ENCODE results near the gene ARHGAP30.

The ARHGAP30 gene

GRCh38 chr1:161080441-161081405 is 11.0 kb upstream of the ARHGAP30 start:
- Histone ChIP-seq H3K9me3 (no peaks in the 10 kb centered on the region), H3K4me1 (peaks cover 0 to 16% (median 0%) of the 10 kb centered on the region in 4 donors), H3K4me3 (no peak overlapping the region), H3K36me3 (no peaks in the 10 kb centered on the region), H3K27ac (no peak overlapping the region), H3K27me3 (peaks cover 0 to 4% of the 10 kb centered on the region in 2 donors)
- intact Hi-C loops (cut with DNase I; ENCODE audit: low total_unique reads) = no loop called here
- TF ChIP-seq CTCF (IDR thresholded peaks at IDR 0.05) = no peak
- DNase-seq = no peak

- Histone ChIP-seq H3K4me3 (no peak overlapping the region), H3K27me3 (peaks cover 0 to 4% of the 10 kb centered on the region in 2 donors), H3K4me1 (peaks cover 0 to 16% (median 0%) of the 10 kb centered on the region in 4 donors), H3K27ac (no peak overlapping the region), H3K9me3 (no peaks in the 10 kb centered on the region), H3K36me3 (no peaks in the 10 kb centered on the region)
- DNase-seq = no peak
- intact Hi-C loops (cut with DNase I; ENCODE audit: low total_unique reads) = no loop called here
- TF ChIP-seq CTCF (IDR thresholded peaks at IDR 0.05) = no peak
Observed at GRCh38 chr1:161079436-161080110, 9.9 kb upstream of the ARHGAP30 start.

- peaks cover 0 to 11% (median 0%) of the 10 kb centered on the region in 4 donors for H3K4me1 ChIP-seq
- H3K27ac ChIP-seq = no peak overlapping the region
- no peak for TF ChIP-seq CTCF (IDR thresholded peaks at IDR 0.05)
- H3K9me3 ChIP-seq = no peaks in the 10 kb centered on the region
- no peak overlapping the region for H3K4me3 ChIP-seq
- peaks cover 0 to 4% of the 10 kb centered on the region in 2 donors for H3K27me3 ChIP-seq
- intact Hi-C loops (cut with DNase I; ENCODE audit: low total_unique reads) = no loop called here
- H3K36me3 ChIP-seq = peaks cover 0 to 7% (median 0%) of the 10 kb centered on the region in 3 donors
- no peak for DNase-seq
Observed at GRCh38 chr1:161077426-161077825, 7.7 kb upstream of the ARHGAP30 start.

- H3K27me3 ChIP-seq = peaks cover 0 to 4% of the 10 kb centered on the region in 2 donors
- TF ChIP-seq CTCF (IDR thresholded peaks at IDR 0.05) = no peak
- intact Hi-C loops (cut with DNase I; ENCODE audit: low total_unique reads) = no loop called here
- peaks cover 0 to 11% (median 0%) of the 10 kb centered on the region in 3 donors for H3K36me3 ChIP-seq
- H3K4me3 ChIP-seq = no peak overlapping the region
- no peak overlapping the region for H3K27ac ChIP-seq
- H3K9me3 ChIP-seq = no peaks in the 10 kb centered on the region
- peaks cover 0 to 11% (median 0%) of the 10 kb centered on the region in 4 donors for H3K4me1 ChIP-seq
- no peak for DNase-seq
Observed at GRCh38 chr1:161076410-161076809, 6.7 kb upstream of the ARHGAP30 start.

- H3K27ac ChIP-seq = no peak overlapping the region
- no peaks in the 10 kb centered on the region for H3K9me3 ChIP-seq
- intact Hi-C loops (cut with DNase I; ENCODE audit: low total_unique reads) = no loop called here
- H3K36me3 ChIP-seq = peaks cover 0 to 11% (median 0%) of the 10 kb centered on the region in 3 donors
- no peak for DNase-seq
- no peak for TF ChIP-seq CTCF (IDR thresholded peaks at IDR 0.05)
- no peak overlapping the region for H3K4me3 ChIP-seq
- peaks cover 0 to 11% (median 0%) of the 10 kb centered on the region in 4 donors for H3K4me1 ChIP-seq
- peaks cover 0 to 4% of the 10 kb centered on the region in 2 donors for H3K27me3 ChIP-seq
Observed at GRCh38 chr1:161074676-161075368, 5.1 kb upstream of the ARHGAP30 start.
